NCI-H146 treated with DMSO at 0.1 percent for 48 hours (cell line): ENCODE measurements around the gene OSBPL10.

Experiments used
- DNase-seq: peaks from one replicate; lab custom pipeline; 2025; ENCODE audit not compliant: unreplicated experiment; lab: John Stamatoyannopoulos, UW

Gene OSBPL10

DNA sequence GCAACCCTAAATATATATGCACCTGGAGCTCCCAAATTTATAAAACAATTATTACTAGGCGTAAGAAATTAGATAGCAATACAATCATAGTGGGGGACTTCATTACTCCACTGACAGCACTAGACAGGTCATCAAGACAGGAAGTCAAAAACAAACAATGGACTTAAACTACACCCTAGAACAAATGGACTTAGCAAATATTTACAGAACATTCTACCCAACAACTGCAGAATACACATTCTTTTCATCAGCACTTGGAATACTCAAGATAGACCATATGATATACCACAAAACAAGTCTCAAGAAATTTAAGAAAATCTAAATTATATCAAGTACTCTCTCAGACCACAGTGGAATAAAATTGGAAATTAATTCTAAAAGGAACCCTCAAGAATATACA, 201.5 kb downstream of the OSBPL10 start:
- DNase-seq, result no peak

DNA sequence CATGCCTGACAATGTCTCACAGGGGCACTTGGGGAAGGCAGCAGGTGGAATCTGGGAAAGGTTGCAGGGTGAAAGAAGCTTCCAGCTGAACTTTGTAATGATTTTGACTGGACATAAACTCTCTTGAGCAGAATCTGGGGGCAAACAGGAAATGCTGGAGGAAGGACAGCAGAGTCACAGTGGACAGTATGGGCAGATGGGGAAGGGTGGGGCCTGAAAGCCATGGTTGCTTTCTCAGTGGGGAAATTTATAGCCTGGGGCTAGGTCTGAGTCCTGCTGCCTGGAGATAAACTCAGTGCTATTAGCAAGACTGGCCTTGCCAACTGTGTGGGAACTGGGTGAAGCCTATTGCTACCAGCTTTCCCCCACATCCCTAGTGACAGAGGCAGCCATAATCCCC, 203.2 kb downstream of the OSBPL10 start:
- DNase-seq, result no peak

DNA sequence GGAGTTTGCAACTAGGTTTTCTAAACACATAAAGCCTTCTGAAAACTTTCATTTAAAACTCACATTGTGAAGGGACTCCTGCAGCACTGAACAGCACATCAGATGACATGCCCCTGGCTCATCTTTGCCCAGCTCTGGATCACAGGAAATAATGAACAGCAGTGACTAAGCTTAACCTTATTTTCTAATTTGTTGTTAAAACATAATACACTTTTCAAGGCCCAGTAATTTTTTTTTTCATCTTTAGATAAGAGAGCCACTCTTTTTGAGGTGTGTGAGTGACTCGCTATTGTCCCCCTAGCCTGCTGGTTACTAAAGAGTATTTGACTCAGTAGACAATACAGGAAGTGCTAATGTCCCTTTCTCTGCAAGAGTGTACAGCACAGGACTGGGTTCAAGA, 204.0 kb downstream of the OSBPL10 start:
- DNase-seq, result no peak

DNA sequence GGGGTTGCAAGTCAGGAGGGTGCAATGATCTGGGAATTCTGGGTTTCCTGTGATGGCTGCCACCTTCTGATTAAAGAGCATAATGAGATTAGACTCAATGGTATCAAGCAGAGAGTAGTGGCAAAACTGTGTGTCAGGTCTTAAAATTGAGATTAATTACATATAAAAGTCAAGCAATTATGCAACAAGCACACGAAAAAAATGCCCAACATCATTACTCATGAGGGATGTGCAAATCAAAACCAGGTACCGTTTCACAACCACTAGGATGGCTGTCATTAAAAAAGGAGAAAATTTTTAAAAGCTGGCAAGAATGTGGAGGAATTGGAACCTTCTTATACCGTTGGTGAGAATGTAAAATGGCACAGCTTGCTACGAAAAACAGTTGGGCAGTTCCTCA, 205.0 kb downstream of the OSBPL10 start:
- DNase-seq, result no peak

DNA sequence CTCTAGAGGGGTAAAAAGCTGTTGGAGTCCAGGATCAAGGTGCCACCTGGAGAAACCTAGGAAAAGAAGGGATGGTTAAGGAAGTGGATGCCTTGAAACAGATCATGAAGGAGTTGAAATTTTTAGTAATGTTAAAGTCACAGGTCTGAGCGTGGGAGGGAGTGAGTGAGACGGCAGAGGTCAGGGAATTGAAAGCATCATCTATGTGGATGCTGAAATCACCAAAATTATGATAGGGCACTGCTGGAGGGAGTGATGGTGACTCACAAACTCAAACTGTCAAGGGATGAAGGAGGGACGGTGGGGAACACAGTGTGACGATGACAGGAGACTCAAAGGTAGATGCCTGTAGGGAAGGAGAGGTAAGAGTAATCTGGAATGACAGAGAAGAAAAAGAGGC, 205.7 kb downstream of the OSBPL10 start:
- no peak for DNase-seq

DNA sequence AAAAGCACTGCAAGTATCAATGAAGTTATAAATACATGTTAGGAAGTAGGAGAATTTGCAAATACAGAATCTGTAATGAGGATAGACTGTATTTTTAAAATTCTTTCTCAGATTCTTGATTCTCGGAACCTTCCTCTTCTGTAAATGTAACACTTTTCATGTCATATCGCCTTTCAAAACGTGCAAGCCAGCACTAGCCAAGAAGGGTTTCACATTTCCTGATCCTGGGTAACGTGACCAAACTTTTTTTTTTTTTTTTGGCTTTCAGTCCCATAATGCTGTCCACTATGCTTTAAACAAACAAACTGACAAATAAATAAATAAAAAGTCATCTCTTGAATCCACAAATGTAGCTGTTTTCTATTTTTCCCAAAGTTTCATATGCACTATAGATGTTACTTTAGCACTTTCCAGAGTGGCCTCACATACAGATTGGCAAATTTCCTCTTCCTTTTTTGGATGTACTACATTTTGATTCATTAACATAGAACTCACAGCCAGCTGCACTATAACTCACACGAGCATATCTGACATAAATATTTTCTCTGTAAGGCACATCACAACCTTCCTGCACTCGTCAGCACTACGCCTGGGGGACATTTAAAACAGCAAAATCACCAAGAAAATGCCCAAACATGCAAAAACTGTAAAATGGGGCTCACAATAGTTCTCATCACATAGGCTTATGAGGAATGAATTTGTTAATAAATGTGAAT, 208.1 kb downstream of the OSBPL10 start:
- no peak for DNase-seq

DNA sequence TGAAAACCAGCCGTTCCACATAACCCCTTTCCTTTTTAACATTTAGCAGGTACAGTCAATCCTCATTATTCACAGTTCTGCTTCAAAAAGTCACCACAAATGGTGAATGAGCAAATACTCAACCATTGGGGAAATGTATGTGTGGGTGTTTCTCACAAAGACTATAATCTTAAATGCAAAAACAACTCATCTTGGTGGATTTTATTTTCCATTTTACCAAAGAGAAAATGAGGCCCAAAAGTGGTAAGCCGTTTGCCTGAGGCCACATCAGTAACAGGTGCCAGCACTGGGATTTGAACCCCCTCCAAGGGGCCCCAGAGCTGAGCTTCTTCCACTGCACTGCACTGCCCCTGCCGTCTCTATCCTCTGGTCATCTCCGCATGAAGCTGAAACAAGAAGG, 208.8 kb downstream of the OSBPL10 start:
- no peak for DNase-seq

DNA sequence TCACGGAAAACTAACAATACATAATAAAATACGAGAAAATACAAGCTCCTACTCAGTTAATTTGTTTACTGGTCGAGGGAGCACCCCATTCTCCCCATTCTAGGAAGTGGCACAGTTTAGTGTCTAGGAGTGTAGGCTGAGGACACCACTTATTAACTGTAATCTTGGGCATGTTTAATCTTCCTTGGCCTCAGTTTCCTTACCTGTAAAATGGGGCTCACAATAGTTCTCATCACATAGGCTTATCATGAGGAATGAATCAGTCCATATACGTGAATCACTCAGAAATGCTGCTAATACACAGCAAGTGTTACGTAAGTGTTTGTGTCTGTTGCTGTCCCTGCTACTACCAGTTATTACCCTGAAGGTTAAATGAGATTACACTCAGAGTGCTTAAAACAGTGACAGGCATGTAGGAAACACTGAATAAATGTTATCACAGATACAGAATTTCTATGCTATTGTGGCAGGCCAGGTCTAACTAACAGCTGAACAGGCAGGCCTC, 210.2 kb downstream of the OSBPL10 start:
- DNase-seq, result no peak

DNA sequence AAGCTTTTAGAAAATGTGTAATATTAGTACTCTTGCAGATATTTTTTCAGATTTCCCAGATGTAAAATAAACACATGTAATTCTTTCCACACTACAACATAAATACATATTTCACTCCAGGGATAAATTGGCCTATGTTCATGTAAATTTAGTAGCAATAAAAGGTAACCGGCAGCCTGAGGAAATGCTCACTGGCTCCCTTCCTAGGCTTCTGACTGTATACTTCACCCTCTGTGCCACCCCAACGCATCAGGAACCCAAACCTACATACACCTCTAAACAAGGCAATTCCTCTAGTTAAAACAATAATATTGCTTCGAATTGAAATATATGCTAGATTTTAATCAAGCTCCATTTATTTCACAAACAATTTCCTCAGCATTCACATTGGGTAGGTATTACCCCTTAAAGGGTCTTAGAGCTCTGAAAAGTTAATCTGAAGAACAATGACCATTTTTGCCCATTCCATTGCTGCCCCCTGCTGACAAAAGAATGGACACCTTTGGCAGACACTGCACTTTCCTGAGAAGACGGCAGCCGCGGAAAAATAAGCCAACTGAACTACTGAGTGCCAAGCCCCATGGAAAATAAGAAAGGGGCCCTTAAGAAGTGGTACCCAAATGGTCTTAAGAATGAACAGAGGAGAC, 212.5 kb downstream of the OSBPL10 start:
- DNase-seq, result no peak

DNA sequence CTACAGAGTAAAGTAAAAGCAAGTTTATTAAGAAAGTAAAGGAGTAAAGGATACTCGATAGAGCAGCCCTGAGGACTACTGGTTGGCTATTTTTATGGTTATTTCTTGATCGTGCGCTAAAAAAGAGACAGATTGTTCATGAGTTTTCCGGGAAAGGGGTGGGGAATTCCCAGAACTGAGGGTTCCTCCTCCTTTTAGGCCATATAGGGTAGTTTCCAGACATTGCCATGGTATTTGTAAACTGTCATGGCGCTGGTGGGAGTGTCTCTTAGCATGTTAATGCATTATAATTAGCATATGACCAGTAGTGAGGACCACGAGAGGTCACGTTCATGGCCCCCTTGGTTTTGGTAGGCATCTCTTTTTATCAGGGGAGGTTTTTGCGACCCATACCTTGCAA, 213.1 kb downstream of the OSBPL10 start:
- DNase-seq, result no peak

DNA sequence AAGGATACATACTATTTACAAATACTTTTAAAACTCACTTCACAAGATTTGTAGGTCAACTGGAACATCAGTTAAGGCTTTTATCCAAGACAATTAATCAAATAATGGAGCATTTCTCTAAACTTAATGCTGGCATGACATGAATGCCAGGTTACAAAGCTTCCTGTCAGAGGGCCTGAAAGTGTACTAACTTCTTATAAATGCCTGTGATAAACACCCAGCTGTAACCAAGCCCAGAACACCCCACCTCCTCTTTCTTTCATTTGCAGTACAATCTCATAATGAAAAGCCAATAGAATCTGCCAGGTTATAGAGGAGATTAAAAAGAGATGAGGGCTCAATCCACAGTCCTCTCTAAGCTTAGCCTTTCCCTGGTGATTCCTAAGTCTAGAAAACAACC, 214.4 kb downstream of the OSBPL10 start:
- no peak for DNase-seq

DNA sequence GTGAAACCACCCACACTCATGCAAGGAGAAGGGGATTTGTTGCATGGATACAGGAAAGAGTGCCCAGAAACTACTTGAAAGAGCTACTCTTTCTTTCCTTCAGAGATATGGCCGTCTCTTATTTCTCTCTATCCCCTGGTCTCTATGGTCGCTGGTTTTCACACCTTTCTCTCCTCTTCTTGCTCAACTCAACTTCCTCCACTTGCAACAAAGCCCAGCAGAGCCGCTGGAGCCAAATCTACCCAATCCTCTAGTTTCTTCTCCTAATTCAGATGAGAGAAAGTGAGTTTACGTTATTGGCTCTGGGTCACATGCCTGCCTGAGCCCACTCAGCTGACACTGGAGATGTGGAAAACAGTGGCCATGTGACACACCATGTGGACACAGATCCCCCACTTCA, 215.2 kb downstream of the OSBPL10 start:
- no peak for DNase-seq

DNA sequence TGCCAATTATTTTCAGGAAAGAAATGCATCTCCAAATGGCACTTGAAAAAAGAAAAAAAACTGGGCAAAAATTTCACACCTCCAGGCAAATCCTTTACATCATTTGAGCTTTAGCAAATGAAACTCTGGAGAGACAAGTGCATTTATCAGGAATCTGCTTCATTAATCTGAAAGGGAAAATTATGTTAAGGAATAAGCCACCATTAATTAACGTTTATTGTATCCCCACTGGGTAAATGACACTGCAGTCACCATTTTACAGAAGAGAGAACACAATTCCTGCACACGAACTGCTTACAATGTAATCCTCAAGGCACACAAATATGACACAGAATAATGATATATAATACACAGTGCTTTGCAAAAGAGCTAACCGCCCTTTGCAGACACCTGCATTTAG, 217.3 kb downstream of the OSBPL10 start:
- DNase-seq, result no peak

DNA sequence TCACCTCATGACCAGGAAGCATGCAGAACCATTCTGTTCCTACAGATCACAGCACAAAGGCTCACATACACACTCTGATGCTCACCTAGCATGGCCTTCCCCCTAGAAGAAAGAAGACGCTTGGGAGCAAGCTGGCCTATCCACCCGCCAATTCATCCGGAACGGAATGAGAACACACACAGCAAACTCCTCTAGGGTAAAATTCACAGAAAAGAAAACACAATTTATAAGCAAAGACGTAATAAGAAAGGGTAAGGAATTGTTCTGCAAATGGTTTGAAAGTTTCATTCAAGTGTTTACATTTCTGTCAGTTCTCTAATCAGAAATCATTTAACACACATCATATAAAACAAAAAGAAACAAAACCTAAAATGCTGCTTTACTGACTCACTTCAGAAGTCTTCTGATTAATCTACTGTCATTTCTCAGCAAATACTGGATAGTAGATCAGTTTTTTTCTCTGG, 218.1 kb downstream of the OSBPL10 start:
- no peak for DNase-seq

DNA sequence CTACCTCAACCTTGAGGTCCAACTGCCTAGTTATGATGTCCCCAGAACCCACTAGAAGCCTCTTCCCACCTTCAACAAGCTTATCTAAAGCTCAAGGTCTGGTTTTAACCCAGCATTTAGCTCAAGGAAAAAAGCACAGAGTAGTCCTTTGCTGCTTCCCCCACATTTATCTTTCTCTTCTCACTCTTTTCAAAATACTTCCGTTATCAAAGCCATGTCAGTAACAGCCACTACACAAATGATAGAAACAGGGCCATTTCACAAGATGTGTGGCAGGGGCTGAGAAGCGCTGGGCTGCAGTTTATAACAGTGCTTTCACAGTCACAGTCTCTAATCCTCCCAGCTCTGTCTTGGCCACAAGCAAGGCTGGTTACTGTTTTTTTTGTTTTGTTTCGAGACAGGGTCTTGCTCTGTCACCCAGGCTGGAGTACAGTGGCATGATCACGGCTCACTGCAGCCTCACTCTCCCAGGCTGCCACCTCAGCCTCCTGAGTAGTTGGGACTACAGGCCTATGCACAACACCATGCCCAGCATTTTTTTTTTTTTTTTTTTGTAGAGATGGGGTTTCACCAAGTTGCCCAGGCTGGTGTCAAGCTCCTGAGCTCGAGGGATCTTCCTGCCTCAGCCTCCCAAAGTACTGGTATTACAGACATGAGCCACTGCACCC, 218.8 kb downstream of the OSBPL10 start:
- no peak for DNase-seq

DNA sequence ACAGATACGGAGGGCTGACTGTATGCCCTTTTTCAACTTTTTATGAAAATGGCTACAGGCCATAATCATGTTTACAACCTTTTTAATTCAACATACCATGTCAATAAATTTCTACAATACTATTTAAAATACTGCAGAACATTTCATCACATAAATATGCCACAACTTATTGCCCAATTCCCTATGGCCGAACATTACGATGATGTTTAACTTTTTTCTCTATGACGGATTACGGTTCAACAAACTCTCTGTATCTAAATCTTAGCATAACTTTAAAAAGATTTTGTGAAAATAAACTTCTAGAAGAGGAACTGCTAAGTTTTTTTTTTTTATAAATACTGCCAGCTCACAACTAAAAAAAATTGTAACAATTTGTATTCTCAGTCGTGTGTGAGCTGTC, 220.4 kb downstream of the OSBPL10 start:
- DNase-seq, result no peak

DNA sequence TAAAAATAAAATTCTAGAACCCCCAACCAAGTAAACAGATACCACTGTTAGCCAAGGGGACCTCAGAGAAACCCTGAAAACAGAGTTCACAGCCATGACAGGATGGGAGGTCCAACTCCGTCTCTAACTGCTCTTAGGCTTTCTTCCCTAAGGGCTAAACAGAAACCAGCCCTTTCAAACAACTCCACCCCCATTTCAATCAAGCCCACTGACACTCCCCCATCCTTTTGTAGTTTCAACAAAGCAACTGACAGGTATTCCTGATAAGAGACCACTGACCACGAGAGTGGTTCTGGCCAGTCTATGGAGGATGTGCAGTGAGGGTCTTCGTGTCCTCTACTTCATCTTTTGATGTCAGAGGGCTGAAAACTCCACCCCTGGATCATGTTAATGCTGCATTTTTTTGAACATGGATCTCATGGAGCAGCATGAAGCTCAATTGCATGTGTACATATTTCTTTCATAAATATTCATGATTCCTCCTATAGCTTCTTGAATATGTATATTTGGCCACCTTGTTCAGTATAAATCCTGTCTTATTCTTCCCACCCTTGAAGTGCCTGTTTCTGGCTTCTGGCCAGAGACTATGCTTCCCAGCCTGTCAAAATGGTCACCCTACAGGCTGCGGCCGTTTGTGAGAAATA, 222.6 kb downstream of the OSBPL10 start:
- no peak for DNase-seq

DNA sequence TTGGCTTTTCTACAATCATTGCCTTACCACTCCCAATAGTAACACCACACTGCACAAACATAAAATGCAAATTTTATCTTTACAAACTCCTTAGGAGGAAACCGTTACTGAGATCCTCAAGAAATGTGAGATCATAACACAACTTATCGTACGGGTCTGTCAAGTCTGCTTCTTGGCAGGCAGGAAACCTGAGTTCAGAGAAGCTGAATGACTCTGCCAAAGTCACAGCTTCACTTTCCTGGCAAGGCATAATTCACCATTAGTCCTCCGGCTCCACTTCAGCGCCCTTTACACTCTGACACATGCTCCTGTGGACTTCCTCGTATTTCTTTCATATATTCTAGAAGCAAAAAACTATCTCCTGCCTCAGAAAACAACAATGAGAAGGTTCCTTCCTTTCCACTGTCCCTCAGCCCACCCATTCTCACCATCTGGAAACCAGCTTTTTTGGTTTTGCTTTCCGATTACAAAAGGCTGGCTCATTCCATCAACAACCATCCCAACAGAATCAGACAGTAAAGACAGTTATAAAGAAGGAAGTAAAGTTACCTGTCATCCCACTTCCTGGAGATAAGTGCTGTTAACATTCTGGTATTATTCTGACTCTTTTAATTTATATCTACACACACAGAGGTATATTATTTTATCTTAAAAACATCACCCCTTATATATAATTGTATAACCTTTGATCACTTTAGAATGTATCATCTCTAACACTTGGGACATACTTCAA, 225.0 kb downstream of the OSBPL10 start:
- DNase-seq, result no peak

DNA sequence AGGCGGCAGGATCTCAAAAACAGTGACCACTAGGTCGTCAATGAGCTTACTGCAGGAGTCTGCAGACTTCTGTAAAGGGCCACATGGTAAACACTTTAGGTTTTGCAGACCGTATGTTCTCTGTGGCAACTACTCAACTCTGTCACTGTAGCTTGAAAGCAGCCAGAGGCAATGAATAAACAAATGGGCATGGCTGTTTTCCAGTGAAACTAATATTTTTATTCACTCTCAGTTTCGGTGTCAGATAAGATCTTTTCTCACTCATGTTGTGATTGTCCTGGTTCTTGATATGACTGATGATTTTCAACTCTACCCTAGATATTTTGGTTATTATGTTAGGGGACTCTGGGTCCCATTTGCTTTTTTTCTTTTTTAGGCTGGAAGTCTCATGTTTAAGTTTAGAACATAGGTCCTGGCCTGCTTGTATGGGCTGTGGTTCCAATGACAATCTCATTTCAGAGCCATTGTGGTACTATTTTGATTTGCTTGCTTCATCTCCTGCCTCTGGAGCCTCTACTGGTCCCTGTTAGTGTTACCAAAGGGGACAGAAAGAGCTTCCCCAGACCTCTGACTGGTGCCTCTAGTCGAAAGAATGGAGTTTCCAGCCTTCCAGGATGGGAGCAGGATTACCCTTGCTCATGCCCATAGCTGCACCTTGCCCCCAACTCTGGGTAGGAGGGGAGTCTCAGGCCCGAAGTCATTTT, 226.3 kb downstream of the OSBPL10 start:
- no peak for DNase-seq

DNA sequence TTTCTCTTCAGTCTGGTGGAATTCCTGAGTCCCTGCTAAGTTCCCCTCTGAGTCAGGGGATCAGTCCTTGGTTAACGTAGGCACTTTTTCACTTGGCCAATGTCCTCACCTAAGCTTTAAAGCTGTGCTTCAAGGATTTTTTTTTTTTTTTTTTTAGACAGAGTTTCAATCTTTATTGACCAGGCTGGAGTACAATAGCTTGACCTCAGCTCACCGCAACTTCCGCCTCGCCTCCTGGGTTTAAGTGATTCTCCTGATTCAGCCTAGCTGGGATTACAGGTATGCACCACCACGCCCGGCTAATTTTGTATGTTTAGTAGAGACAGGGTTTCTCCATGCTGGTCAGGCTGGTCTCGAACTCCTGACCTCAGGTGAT, 228.0 kb downstream of the OSBPL10 start:
- DNase-seq, result no peak
